Right atrium auricular region (tissue), 2 donors: ENCODE results near the gene ITGB8. TPM values are rescaled to one million over a fixed set of nuclear protein-coding genes. Genes with fewer than 3 reads are reported as not detected.

Experiments
- DNase-seq: peaks from one replicate; pipeline ENCODE4 v3.0.0-alpha.2; 2019; ENCODE audit warnings: low spot score
- H3K27ac ChIP-seq, 2 donors: fragments of 200-600 bp; sonication (generic); 1 replicate in 1 of 2; 2 replicates in 1 of 2; pipeline ENCODE4 v1.5.1; 2016 to 2019
- H3K27me3 ChIP-seq, 2 donors: fragments of 200-600 bp; sonication (generic); one replicate each; pipeline versions ENCODE4 v1.5.1 to v1.6.0; 2017 to 2019
- H3K36me3 ChIP-seq: fragments of 200-600 bp; sonication (generic); one replicate; pipeline ENCODE4 v1.5.1; 2016
- H3K4me1 ChIP-seq, 2 donors: fragments of 200-600 bp; sonication (generic); one replicate each; pipeline versions ENCODE4 v1.5.1 to v1.6.0; 2017 to 2019
- H3K4me3 ChIP-seq, 2 donors: fragments of 200-600 bp; sonication (generic); 1 replicate in 1 of 2; 2 replicates in 1 of 2; pipeline ENCODE4 v1.5.1; 2017 to 2019; ENCODE audit warnings: mild to moderate bottlenecking in 1 of 2, moderate library complexity in 1 of 2
- H3K9me3 ChIP-seq, 2 donors: fragments of 200-600 bp; sonication (generic); one replicate each; pipeline ENCODE4 v1.5.1; 2019
- CTCF ChIP-seq, 2 donors: fragments of 200-600 bp; sonication (generic); IDR thresholded peaks; one replicate each; pipeline ENCODE4 v1.5.1; 2019; ENCODE audit warnings: antibody characterized with exemption in 2 of 2
- total RNA-seq, 2 donors: library from RNA; depleted of rRNA; stranded (reverse); fragments of >200 nt; gene quantifications; one replicate each; pipeline ENCODE4 v1.1.0, GENCODE V29; 2016

ITGB8 gene
- total RNA-seq, 2 donors from 2014 or later: 4.9 to 8.6 TPM

GRCh38 chr7:20304366-20304765, 26.3 kb upstream of the ITGB8 start:
- Histone ChIP-seq H3K36me3 (no peaks in the 10 kb centered on the region), H3K9me3 (no peaks in the 10 kb centered on the region), H3K27me3 (no peaks in the 10 kb centered on the region), H3K4me3 (no peak overlapping the region), H3K27ac (no peak overlapping the region), H3K4me1 (no peaks in the 10 kb centered on the region)
- DNase-seq: no peak
- TF ChIP-seq CTCF (IDR thresholded peaks at IDR 0.05): no peak

GRCh38 chr7:20305726-20306125, 25.0 kb upstream of the ITGB8 start:
- no peak overlapping the region for H3K27ac ChIP-seq
- no peaks in the 10 kb centered on the region for H3K27me3 ChIP-seq
- H3K9me3 ChIP-seq: no peaks in the 10 kb centered on the region
- H3K4me1 ChIP-seq: no peaks in the 10 kb centered on the region
- no peaks in the 10 kb centered on the region for H3K36me3 ChIP-seq
- no peak overlapping the region for H3K4me3 ChIP-seq
- no peak for DNase-seq
- TF ChIP-seq CTCF (IDR thresholded peaks at IDR 0.05): no peak

GRCh38 chr7:20306180-20306946, 24.3 kb upstream of the ITGB8 start:
- Histone ChIP-seq H3K9me3 (no peaks in the 10 kb centered on the region), H3K36me3 (no peaks in the 10 kb centered on the region), H3K4me3 (no peak overlapping the region), H3K27me3 (no peaks in the 10 kb centered on the region), H3K27ac (no peak overlapping the region), H3K4me1 (no peaks in the 10 kb centered on the region)
- DNase-seq: no peak
- TF ChIP-seq CTCF (IDR thresholded peaks at IDR 0.05): no peak

- TF ChIP-seq CTCF (IDR thresholded peaks at IDR 0.05): no peak
- Histone ChIP-seq H3K4me1 (no peaks in the 10 kb centered on the region), H3K9me3 (no peaks in the 10 kb centered on the region), H3K36me3 (no peaks in the 10 kb centered on the region), H3K27me3 (no peaks in the 10 kb centered on the region), H3K27ac (no peak overlapping the region), H3K4me3 (no peak overlapping the region)
- DNase-seq: no peak
Measured at GRCh38 chr7:20307119-20307518, 23.6 kb upstream of the ITGB8 start.

- DNase-seq: no peak
- H3K4me1 ChIP-seq: no peaks in the 10 kb centered on the region
- no peak overlapping the region for H3K27ac ChIP-seq
- H3K36me3 ChIP-seq: no peaks in the 10 kb centered on the region
- no peak overlapping the region for H3K4me3 ChIP-seq
- TF ChIP-seq CTCF (IDR thresholded peaks at IDR 0.05): no peak
- H3K9me3 ChIP-seq: no peaks in the 10 kb centered on the region
- no peaks in the 10 kb centered on the region for H3K27me3 ChIP-seq
Measured at GRCh38 chr7:20307901-20308300, 22.8 kb upstream of the ITGB8 start.

- Histone ChIP-seq H3K4me3 (no peak overlapping the region), H3K4me1 (no peaks in the 10 kb centered on the region), H3K27ac (no peak overlapping the region), H3K27me3 (no peaks in the 10 kb centered on the region), H3K36me3 (no peaks in the 10 kb centered on the region), H3K9me3 (no peaks in the 10 kb centered on the region)
- TF ChIP-seq CTCF (IDR thresholded peaks at IDR 0.05): no peak
- DNase-seq: no peak
Measured at GRCh38 chr7:20310301-20310700, 20.4 kb upstream of the ITGB8 start.
